MM.1S (cell line): Measurements from ENCODE around the gene PLCB1.

Experiments used
- DNase-seq: peaks from one replicate; pipeline ENCODE4 v3.0.0-alpha.2; 2015
- H2AFZ ChIP-seq: fragments of 300-600 bp; sonication (generic); 2 replicates; pipeline ENCODE4 v1.6.0; 2016; ENCODE audit warnings: antibody characterized with exemption, low read length
- H3F3A ChIP-seq: fragments of 300-600 bp; sonication (generic); 2 replicates; pipeline ENCODE4 v1.6.1; 2016; ENCODE audit warnings: mild to moderate bottlenecking, antibody characterized with exemption, low read length, moderate library complexity, mixed read lengths; ENCODE audit not compliant: insufficient read depth
- H3K27ac ChIP-seq: fragments of 300-600 bp; sonication (generic); 2 replicates; pipeline ENCODE4 v1.5.1; 2016; ENCODE audit warnings: mild to moderate bottlenecking, low read length
- H3K27me3 ChIP-seq: fragments of 300-600 bp; sonication (generic); replicated peaks from 2 replicates; pipeline ENCODE4 v1.6.0; 2016; ENCODE audit warnings: low read length; ENCODE audit not compliant: insufficient read depth
- H3K36me3 ChIP-seq: fragments of 300-600 bp; sonication (generic); replicated peaks from 2 replicates; pipeline ENCODE4 v1.6.1; 2016; ENCODE audit warnings: mild to moderate bottlenecking, low read length, mixed read lengths; ENCODE audit not compliant: insufficient read depth
- H3K4me1 ChIP-seq: fragments of 300-600 bp; sonication (generic); 2 replicates; pipeline ENCODE4 v1.6.1; 2016; ENCODE audit warnings: low read length, mixed read lengths
- H3K4me2 ChIP-seq: fragments of 300-600 bp; sonication (generic); 2 replicates; pipeline ENCODE4 v1.6.0; 2016; ENCODE audit warnings: low read depth, low read length
- H3K4me3 ChIP-seq: fragments of 300-600 bp; sonication (generic); 2 replicates; pipeline ENCODE4 v1.5.1; 2016; ENCODE audit warnings: low read length, mixed read lengths
- H3K79me2 ChIP-seq: fragments of 300-600 bp; sonication (generic); 2 replicates; pipeline ENCODE4 v1.6.1; 2016; ENCODE audit warnings: mixed run types, low read length, mixed read lengths
- H3K9ac ChIP-seq: fragments of 300-600 bp; sonication (generic); 2 replicates; pipeline ENCODE4 v1.6.1; 2016; ENCODE audit warnings: low read length, mixed read lengths
- H3K9me2 ChIP-seq: fragments of 300-600 bp; sonication (generic); replicated peaks from 2 replicates; pipeline ENCODE4 v1.6.1; 2016; ENCODE audit warnings: mild to moderate bottlenecking, low read length, mixed read lengths; ENCODE audit not compliant: insufficient read depth
- H3K9me3 ChIP-seq: fragments of 300-600 bp; sonication (generic); replicated peaks from 2 replicates; pipeline ENCODE4 v1.6.1; 2016; ENCODE audit warnings: mild to moderate bottlenecking, low read length, mixed read lengths; ENCODE audit not compliant: insufficient read depth
- H4K20me1 ChIP-seq: fragments of 300-600 bp; sonication (generic); 2 replicates; pipeline ENCODE4 v1.6.1; 2016; ENCODE audit warnings: mild to moderate bottlenecking, low read length, moderate library complexity, mixed read lengths; ENCODE audit not compliant: insufficient read depth
- CTCF ChIP-seq: fragments of 300-600 bp; sonication (generic); IDR thresholded peaks from 2 replicates; pipeline ENCODE4 v1.5.1; 2016; ENCODE audit warnings: antibody characterized with exemption, low read length, mixed read lengths
- EZH2 ChIP-seq: fragments of 300-600 bp; sonication (generic); optimal IDR thresholded peaks from 2 replicates; pipeline ENCODE3; 2017; ENCODE audit warnings: low read depth, mild to moderate bottlenecking, antibody characterized with exemption, low read length, mixed read lengths
- EZH2phosphoT487 ChIP-seq: fragments of 300-600 bp; sonication (generic); IDR thresholded peaks from 2 replicates; pipeline ENCODE4 v1.6.1; 2018; ENCODE audit warnings: antibody characterized with exemption, low read length

The PLCB1 gene

GRCh38 chr20:8094415-8094818 lies 37.6 kb upstream of the PLCB1 start:
- Histone ChIP-seq H4K20me1 (no peaks in the 10 kb centered on the region), H3K4me2 (no peak overlapping the region), H3K27me3 (no peaks in the 10 kb centered on the region; the same call in 1 of the 2 replicates), H3K4me1 (no peaks in the 10 kb centered on the region), H3F3A (no peaks in the 10 kb centered on the region), H3K9ac (no peak overlapping the region), H3K27ac (no peak overlapping the region), H3K79me2 (no peaks in the 10 kb centered on the region), H3K36me3 (no peaks in the 10 kb centered on the region), H3K4me3 (no peak overlapping the region), H2AFZ (no peak overlapping the region), H3K9me3 (no peaks in the 10 kb centered on the region), H3K9me2 (no peaks in the 10 kb centered on the region)
- TF ChIP-seq EZH2 (no peak), EZH2phosphoT487 (no peak)
- no peak for DNase-seq

GRCh38 chr20:8094850-8095249 lies 37.2 kb upstream of the PLCB1 start:
- TF ChIP-seq EZH2 (no peak), CTCF (no peak), EZH2phosphoT487 (no peak)
- no peaks in the 10 kb centered on the region for H3K79me2 ChIP-seq
- H3K27ac ChIP-seq, result no peak overlapping the region
- H2AFZ ChIP-seq, result no peak overlapping the region
- H3F3A ChIP-seq, result no peaks in the 10 kb centered on the region
- no peaks in the 10 kb centered on the region for H3K4me1 ChIP-seq
- H3K36me3 ChIP-seq, result no peaks in the 10 kb centered on the region
- no peak overlapping the region for H3K4me2 ChIP-seq
- H3K27me3 ChIP-seq, result no peaks in the 10 kb centered on the region; the same call in 1 of the 2 replicates
- DNase-seq, result no peak
- no peaks in the 10 kb centered on the region for H4K20me1 ChIP-seq
- no peak overlapping the region for H3K9ac ChIP-seq
- H3K9me2 ChIP-seq, result no peaks in the 10 kb centered on the region
- no peaks in the 10 kb centered on the region for H3K9me3 ChIP-seq
- no peak overlapping the region for H3K4me3 ChIP-seq

GRCh38 chr20:8095648-8096572 lies 36.2 kb upstream of the PLCB1 start:
- Histone ChIP-seq H3K36me3 (no peaks in the 10 kb centered on the region), H3K9me3 (no peaks in the 10 kb centered on the region), H3F3A (no peaks in the 10 kb centered on the region), H3K4me2 (no peak overlapping the region), H3K4me1 (no peaks in the 10 kb centered on the region), H3K79me2 (no peaks in the 10 kb centered on the region), H3K9me2 (no peaks in the 10 kb centered on the region), H3K27me3 (no peaks in the 10 kb centered on the region; the same call in 1 of the 2 replicates), H3K27ac (no peak overlapping the region), H4K20me1 (no peaks in the 10 kb centered on the region), H2AFZ (no peak overlapping the region), H3K9ac (no peak overlapping the region), H3K4me3 (no peak overlapping the region)
- TF ChIP-seq CTCF, result no peak
- TF ChIP-seq EZH2, result no peak
- TF ChIP-seq EZH2phosphoT487, result no peak
- no peak for DNase-seq

GRCh38 chr20:8097307-8097706 lies 34.8 kb upstream of the PLCB1 start:
- H3K27ac ChIP-seq, result no peak overlapping the region
- no peak for DNase-seq
- no peaks in the 10 kb centered on the region for H3K79me2 ChIP-seq
- no peaks in the 10 kb centered on the region for H3F3A ChIP-seq
- no peak overlapping the region for H2AFZ ChIP-seq
- no peaks in the 10 kb centered on the region; the same call in 1 of the 2 replicates for H3K27me3 ChIP-seq
- H3K36me3 ChIP-seq, result no peaks in the 10 kb centered on the region
- H3K4me1 ChIP-seq, result no peaks in the 10 kb centered on the region
- H4K20me1 ChIP-seq, result no peaks in the 10 kb centered on the region
- H3K9me3 ChIP-seq, result no peaks in the 10 kb centered on the region
- no peaks in the 10 kb centered on the region for H3K9me2 ChIP-seq
- H3K4me2 ChIP-seq, result no peak overlapping the region
- H3K9ac ChIP-seq, result no peak overlapping the region
- TF ChIP-seq EZH2phosphoT487 (no peak), CTCF (no peak)
- H3K4me3 ChIP-seq, result no peak overlapping the region
